ENCODE data around the gene CENPK. TPM values are rescaled to one million over a fixed set of nuclear protein-coding genes. Genes with fewer than 3 reads are reported as not detected.
A peak's percentile ranks its signal among the peaks of the same experiment; 100 is the strongest.

CENPK gene
- total and polyA plus RNA-seq, 9 of the 15 experiments (the other 6 are each of a cell fraction or from before 2014, with no cell fraction given): 30.8 to 134 (median 69.0) TPM

GRCh38 chr5:65562731-65563701, at the start of gene CENPK, which contains the start of gene PPWD1 (continued):
- TF ChIP-seq, protein P1, sequence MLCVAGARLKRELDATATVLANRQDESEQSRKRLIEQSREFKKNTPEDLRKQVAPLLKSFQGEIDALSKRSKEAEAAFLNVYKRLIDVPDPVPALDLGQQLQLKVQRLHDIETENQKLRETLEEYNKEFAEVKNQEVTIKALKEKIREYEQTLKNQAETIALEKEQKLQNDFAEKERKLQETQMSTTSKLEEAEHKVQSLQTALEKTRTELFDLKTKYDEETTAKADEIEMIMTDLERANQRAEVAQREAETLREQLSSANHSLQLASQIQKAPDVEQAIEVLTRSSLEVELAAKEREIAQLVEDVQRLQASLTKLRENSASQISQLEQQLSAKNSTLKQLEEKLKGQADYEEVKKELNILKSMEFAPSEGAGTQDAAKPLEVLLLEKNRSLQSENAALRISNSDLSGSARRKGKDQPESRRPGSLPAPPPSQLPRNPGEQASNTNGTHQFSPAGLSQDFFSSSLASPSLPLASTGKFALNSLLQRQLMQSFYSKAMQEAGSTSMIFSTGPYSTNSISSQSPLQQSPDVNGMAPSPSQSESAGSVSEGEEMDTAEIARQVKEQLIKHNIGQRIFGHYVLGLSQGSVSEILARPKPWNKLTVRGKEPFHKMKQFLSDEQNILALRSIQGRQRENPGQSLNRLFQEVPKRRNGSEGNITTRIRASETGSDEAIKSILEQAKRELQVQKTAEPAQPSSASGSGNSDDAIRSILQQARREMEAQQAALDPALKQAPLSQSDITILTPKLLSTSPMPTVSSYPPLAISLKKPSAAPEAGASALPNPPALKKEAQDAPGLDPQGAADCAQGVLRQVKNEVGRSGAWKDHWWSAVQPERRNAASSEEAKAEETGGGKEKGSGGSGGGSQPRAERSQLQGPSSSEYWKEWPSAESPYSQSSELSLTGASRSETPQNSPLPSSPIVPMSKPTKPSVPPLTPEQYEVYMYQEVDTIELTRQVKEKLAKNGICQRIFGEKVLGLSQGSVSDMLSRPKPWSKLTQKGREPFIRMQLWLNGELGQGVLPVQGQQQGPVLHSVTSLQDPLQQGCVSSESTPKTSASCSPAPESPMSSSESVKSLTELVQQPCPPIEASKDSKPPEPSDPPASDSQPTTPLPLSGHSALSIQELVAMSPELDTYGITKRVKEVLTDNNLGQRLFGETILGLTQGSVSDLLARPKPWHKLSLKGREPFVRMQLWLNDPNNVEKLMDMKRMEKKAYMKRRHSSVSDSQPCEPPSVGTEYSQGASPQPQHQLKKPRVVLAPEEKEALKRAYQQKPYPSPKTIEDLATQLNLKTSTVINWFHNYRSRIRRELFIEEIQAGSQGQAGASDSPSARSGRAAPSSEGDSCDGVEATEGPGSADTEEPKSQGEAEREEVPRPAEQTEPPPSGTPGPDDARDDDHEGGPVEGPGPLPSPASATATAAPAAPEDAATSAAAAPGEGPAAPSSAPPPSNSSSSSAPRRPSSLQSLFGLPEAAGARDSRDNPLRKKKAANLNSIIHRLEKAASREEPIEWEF (CRISPR knock-in tag; IDR thresholded peaks at IDR 0.05): no peak
- TF ChIP-seq, protein P2, sequence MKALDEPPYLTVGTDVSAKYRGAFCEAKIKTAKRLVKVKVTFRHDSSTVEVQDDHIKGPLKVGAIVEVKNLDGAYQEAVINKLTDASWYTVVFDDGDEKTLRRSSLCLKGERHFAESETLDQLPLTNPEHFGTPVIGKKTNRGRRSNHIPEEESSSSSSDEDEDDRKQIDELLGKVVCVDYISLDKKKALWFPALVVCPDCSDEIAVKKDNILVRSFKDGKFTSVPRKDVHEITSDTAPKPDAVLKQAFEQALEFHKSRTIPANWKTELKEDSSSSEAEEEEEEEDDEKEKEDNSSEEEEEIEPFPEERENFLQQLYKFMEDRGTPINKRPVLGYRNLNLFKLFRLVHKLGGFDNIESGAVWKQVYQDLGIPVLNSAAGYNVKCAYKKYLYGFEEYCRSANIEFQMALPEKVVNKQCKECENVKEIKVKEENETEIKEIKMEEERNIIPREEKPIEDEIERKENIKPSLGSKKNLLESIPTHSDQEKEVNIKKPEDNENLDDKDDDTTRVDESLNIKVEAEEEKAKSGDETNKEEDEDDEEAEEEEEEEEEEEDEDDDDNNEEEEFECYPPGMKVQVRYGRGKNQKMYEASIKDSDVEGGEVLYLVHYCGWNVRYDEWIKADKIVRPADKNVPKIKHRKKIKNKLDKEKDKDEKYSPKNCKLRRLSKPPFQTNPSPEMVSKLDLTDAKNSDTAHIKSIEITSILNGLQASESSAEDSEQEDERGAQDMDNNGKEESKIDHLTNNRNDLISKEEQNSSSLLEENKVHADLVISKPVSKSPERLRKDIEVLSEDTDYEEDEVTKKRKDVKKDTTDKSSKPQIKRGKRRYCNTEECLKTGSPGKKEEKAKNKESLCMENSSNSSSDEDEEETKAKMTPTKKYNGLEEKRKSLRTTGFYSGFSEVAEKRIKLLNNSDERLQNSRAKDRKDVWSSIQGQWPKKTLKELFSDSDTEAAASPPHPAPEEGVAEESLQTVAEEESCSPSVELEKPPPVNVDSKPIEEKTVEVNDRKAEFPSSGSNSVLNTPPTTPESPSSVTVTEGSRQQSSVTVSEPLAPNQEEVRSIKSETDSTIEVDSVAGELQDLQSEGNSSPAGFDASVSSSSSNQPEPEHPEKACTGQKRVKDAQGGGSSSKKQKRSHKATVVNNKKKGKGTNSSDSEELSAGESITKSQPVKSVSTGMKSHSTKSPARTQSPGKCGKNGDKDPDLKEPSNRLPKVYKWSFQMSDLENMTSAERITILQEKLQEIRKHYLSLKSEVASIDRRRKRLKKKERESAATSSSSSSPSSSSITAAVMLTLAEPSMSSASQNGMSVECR (CRISPR knock-in tag; IDR thresholded peaks at IDR 0.05): peak; percentile 26; the same call in 1 of the 2 replicates
- no peak for TF ChIP-seq MTA2 (IDR thresholded peaks at IDR 0.05; ENCODE audit: low read depth)
- peak; percentile 52; the same call in 1 of the 2 replicates for TF ChIP-seq JUND (IDR thresholded peaks at IDR 0.05; ENCODE audit: borderline replicate concordance, low read depth, low read length)
- TF ChIP-seq JUND (tag; IDR thresholded peaks at IDR 0.05; ENCODE audit: borderline replicate concordance, low read depth, low read length): no peak; the same call in 2 of the 3 replicates

Data from K562 (cell line).